GM20000 (cell line): ENCODE measurements around the gene DLK2.

ENCODE experiments used
- DNase-seq: peaks from one replicate; pipeline ENCODE4 v3.0.0; 2012; ENCODE audit warnings: low spot score
- TF ChIP-seq, protein P1 (sequence below): IDR thresholded peaks from 2 replicates; pipeline ENCODE4 v1.5.1; 2012; ENCODE audit warnings: mild to moderate bottlenecking, control low read depth; ENCODE audit errors: extremely low read depth, missing control alignments

DLK2 gene

DNA sequence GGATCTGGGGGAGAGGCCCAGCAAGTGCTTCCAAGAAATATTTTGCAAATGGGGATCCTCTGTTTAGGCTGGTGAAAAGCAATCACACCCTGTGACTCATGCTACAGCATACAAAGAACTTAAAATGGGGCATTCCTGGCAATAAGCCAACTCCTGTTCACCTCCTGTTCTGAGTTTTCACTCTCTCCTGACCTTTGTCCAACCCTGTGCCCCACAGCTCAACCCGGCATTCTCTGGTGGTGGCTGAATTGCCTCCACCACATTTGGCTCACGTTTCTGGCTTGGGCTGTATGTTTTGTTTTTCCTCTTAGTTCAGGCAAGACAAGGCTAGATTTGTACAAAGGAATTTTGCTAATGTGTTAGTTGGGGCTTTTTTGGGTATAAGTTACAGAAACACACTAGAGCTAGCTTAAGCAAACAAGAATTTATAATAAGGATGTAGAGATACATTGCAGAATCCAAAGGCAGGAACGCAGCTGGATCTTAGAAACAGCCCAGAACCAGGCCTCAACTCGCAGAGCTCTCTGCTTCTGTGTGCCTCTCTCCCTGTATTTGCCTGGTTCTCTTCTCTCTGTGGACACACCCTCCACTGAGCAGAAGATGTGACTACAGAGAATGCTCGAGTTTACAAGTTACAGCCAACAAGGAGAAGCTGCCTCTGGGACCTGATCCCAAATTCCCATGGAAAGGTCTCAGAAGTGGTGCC, 18.6 kb downstream of the DLK2 start:
- DNase-seq = no peak
- TF ChIP-seq, protein P1, sequence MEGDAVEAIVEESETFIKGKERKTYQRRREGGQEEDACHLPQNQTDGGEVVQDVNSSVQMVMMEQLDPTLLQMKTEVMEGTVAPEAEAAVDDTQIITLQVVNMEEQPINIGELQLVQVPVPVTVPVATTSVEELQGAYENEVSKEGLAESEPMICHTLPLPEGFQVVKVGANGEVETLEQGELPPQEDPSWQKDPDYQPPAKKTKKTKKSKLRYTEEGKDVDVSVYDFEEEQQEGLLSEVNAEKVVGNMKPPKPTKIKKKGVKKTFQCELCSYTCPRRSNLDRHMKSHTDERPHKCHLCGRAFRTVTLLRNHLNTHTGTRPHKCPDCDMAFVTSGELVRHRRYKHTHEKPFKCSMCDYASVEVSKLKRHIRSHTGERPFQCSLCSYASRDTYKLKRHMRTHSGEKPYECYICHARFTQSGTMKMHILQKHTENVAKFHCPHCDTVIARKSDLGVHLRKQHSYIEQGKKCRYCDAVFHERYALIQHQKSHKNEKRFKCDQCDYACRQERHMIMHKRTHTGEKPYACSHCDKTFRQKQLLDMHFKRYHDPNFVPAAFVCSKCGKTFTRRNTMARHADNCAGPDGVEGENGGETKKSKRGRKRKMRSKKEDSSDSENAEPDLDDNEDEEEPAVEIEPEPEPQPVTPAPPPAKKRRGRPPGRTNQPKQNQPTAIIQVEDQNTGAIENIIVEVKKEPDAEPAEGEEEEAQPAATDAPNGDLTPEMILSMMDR = no peak

DNA sequence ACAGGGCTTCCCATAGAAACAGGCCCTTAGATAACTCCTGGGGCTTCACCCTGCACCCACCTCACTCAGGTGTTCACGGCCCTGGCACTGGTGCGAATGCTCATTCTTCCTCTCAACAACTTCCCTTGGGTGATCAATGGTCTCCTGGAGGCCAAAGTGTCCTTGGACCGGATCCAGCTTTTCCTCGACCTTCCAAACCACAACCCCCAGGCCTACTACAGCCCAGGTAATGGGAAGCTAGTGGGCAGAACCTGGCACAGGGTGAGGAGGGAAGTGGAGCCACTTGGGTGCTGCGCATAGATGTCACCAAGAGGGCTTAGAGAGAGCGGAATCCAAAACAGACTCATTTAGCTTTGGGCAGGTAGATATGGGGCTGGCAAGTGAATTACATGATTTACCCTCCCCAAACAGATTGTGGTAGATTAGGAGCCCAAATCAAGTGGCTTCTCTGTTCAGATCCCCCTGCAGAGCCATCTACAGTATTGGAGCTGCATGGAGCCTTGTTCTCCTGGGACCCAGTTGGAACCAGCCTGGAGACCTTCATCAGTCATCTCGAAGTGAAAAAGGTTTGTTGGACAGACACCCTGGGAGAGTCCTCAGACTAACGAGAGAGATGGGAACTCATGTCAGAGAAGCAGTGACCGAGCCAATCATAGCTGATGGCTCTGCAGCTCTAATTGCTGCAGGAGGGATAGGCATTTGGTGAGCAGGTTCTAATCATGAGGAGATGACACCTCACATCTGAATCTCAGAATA, 19.5 kb downstream of the DLK2 start:
- TF ChIP-seq, protein P1 = no peak
- DNase-seq = no peak

DNA sequence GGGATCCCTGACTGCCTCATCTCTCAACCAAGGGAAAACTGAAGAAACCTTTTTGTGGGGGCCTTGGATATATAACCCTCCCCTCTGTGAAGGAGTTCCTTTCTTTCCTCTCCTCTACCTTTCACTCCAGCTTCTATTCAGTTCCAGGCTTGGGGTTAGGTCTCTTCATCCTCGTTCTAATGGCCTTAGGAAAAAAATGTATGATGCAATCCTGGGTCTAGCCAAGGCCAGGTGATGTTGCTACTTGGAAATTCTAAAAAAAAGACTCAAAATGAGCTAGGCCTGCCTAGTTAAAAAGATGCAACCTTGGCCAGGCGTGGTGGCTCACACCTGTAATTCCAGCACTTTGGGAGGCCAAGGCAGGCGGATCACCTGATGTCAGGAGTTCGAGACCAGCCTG, 20.4 kb downstream of the DLK2 start:
- DNase-seq = no peak
- TF ChIP-seq, protein P1 = no peak

DNA sequence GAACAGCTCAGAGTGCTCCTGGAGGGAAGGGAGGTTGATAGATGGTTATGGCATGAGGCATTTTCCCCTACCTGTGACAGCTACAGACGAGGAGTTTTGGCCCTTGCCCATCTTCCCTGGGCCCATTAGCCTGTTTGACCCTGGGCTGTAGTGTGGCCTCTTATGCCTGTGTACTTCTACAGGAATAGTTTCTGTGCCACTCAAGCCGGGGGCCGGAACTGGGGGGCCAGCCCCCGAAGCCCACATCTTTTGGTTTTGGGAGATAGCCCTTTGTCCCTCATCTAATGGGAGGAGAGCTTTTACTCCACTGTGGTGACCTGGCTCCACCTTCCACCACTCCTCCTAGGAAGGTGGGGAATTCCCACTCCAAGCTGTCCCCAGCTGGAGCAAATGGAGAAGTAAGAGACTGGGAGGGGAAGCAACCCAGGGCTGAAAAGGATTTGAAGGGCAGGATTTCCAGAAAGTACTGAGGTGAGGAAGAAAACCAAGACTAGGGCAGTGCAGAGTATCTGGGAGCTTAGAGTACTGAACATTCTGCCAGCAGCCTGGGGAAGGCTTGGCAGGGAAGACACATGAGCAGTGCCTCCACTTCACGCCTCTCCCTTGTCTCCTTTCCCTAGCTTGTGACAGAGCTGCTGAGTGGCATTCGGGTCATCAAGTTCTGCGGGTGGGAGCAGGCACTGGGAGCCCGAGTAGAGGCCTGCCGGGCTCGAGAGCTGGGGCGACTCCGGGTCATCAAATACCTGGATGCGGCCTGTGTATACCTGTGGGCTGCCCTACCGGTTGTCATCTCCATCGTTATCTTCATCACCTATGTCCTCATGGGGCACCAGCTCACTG, 21.1 kb downstream of the DLK2 start:
- TF ChIP-seq, protein P1 = no peak
- no peak for DNase-seq

DNA sequence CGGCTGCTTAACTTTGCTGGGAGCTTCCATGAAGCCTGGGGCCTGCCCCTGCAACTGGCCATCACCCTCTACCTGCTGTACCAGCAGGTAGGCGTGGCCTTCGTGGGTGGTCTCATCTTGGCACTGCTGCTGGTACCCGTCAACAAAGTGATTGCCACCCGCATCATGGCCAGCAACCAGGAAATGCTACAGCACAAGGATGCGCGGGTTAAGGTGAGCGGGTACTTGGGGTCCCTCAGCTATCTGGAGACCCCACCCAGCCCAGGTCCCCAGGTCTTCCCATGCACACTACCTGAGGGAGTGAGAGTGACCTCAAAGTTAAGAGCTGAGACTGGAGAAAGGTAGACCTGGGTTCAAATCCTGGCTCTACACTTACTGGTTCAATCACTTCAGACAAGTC, 22.2 kb downstream of the DLK2 start:
- TF ChIP-seq, protein P1 = no peak
- DNase-seq = no peak

DNA sequence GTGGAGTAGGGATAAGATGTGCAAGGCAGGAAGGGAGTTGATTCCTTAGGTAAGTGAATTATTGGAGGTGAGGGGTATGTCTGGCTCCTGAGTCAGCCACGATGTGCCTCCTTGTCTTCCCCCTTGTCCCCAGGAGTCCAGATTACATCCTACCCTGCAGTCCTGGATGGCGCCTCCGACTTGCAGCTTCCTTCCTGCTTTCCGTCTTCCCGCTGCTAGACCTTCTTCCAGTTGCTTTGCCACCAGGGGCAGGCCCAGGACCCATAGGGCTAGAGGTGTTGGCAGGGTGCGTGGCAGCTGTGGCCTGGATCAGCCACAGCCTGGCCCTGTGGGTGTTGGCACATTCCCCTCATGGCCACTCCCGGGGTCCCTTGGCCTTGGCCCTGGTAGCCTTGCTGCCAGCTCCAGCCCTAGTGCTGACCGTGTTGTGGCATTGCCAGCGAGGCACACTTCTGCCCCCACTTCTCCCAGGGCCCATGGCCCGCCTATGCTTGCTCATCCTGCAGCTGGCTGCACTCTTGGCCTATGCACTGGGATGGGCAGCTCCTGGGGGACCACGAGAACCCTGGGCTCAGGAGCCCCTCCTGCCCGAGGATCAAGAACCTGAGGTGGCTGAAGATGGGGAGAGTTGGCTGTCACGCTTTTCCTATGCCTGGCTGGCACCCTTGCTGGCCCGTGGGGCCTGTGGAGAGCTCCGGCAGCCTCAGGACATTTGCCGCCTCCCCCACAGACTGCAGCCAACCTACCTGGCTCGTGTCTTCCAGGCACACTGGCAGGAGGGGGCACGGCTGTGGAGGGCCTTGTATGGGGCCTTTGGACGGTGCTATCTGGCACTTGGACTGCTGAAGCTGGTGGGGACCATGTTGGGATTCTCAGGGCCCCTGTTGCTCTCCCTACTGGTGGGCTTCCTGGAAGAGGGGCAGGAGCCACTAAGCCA, 23.1 kb downstream of the DLK2 start:
- TF ChIP-seq, protein P1 = no peak
- DNase-seq = no peak
